ENCODE results near the gene TDRD10.

The TDRD10 gene, protein sequence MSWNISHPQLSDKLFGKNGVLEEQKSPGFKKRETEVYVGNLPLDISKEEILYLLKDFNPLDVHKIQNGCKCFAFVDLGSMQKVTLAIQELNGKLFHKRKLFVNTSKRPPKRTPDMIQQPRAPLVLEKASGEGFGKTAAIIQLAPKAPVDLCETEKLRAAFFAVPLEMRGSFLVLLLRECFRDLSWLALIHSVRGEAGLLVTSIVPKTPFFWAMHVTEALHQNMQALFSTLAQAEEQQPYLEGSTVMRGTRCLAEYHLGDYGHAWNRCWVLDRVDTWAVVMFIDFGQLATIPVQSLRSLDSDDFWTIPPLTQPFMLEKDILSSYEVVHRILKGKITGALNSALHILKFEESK

DNA sequence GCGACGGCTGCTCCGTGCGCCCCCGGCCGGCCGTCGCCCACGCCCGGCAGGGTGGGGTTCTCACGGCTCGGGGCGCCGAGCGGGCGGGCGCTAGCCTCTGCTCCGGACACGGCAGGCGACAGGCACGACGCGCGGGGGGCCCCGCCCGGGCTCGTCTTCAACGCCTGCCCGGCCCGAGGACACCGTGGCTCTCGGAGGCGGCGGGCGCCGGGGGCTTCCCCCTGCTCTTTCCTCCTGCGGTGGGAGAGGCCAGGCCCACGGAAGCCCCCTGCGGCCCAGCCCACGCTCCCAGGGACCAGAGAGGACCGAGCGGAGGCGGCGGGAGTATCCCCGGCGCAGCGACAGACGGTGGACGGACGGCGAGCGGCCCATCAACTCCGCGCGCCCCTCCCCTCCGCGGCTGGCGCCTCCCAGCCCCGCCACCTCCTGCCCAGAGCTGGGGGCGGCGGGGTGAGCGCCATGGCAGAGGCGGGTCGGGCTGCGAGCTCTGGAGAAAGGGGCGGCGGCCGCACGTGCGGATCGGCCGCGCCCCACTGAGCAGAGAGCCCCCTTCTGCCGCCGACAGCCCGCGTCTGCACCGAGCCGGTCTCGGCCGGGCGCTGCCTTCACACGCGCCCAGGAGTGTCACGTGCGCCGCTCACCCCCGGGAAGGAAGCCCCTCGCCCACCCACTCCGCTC lies at the start of gene TDRD10, which contains the start of gene SHE:
TDRD10 (plus strand) TSS at position 154 of the 678 bp plus-strand sequence. CDS start 4,685 bp downstream, outside the sequence.
SHE (minus strand) TSS at position 347 of the 678 bp plus-strand sequence. CDS start 386 bp downstream, outside the sequence.
- DNase-seq = peak; percentile 13

DNA sequence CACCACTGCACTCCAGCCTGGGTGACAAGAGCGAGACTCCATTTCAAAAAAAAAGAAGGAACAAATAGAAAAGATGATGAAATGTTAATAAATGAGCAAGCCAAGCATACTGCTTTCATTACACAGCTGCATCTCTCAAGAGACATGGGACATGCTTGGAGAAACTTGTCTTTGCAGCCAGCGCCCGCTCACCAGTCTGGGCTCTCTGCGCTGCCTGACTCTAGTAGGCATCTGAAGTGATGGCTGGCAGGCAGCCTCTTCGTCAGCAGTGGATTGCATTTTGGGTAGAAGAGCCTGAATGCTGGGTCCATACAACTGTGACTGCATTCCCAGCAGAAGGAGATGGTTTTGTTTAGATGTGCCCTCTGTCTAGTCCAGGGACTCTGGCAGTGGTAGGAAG lies 48.9 kb upstream of the TDRD10 start:
- DNase-seq = no peak

DNA sequence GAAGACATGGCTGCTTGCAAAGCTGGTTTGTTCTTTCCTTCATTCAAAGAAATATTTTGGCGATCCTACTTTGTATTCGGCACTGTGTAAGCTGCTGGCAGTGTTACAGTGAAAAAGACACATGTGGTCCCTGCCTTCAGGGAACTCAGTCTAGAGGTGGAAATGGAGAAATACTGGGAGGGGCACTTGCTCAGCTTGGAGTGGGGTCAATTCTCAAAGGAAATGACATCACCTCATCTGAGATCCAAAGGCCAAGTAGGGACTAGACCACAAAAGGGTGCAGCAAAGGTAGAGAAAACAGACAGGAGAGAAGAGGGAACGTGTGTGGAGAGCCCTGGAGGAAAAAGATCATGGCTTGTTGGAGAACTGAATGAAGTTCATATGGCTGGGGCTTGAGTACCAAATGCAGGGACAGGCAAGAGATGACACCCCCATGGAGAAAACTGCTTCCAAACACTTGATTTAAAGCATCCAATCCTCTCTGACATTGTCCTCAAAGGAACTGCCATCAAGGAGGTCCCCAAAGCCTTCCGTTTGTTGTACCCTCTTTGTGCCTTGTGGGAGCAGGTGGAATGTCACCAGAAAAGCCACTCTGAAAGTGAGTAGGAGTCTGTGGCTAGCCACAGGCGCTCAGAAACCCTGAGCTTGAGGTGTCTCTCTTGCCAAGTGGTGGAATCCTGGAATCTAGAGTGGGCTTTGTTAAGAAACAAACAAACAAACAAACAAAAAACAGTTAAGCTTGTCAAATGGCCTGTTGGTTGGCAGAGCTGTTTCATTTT lies 48.3 kb upstream of the TDRD10 start:
- no peak for DNase-seq

DNA sequence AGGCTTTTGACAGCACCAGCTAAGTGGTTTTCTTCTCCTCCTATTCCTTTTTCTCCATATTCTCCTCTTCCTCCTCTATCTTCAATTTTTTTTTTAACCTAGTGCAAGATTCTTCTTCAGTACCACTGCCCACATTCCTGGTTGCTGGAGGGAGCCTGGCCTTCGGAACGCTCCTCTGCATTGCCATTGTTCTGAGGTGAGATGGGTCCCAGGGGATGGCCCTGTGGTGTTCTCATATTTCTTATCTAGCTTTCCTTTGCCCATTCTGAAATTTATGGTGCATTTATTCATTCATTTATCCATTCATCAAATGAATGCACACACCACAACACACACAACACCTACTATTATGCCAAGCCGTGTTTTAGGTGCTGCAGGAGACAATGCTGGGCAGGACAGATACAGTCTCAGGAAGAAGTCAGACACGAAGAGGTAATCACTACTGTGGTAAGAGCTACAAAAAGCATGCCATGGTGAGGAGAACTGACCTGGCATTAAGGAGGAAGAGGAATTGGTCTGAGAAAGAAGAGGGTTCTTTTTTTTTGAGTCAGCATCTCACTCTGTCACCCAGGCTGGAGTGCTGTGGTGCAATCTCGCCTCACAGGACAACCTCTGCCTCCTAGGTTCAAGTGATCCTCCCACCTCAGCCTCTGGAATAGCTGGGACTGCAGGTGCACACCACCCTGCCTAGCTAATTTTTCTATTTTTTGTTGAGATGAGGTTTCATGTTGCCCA lies 47.5 kb upstream of the TDRD10 start:
- no peak for DNase-seq

DNA sequence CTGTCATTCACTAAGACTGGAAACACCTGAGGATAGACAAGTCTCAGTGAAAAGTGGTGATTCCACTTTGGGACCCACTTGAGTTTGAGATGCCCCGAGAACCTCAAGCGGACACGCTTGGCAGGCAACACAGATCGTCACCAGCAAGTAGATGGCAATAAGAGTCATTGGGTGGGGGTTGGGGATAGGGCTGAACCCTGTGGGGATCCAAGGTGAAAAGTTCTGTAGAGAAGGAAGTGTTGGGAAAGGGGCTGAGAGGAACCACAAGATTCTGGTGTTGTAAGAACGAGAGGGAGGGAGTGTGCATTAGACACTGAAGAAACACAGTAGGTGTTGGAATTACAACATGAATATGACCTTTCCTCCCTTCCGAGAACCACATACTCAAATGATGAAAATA lies 45.4 kb upstream of the TDRD10 start:
- no peak for DNase-seq

DNA sequence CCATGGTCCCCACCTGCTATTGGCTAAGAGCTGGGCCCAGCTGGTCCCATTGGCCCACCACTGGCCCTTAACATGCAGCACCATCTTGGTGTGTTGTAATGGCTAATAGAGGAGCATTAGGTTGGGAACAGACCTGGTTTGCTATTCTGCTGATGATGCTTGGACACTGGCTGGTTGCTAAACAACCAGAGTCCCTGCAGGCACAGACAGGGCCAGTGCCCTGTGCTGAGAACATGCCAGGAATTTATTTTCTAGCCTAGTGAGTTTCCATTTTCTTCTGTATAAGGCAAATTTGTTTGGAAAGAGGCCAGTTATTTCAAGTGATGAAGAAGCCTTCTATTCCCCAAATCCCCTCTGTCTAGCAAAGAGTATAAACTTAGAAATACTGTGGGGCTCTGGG lies 42.9 kb upstream of the TDRD10 start:
- DNase-seq = no peak

DNA sequence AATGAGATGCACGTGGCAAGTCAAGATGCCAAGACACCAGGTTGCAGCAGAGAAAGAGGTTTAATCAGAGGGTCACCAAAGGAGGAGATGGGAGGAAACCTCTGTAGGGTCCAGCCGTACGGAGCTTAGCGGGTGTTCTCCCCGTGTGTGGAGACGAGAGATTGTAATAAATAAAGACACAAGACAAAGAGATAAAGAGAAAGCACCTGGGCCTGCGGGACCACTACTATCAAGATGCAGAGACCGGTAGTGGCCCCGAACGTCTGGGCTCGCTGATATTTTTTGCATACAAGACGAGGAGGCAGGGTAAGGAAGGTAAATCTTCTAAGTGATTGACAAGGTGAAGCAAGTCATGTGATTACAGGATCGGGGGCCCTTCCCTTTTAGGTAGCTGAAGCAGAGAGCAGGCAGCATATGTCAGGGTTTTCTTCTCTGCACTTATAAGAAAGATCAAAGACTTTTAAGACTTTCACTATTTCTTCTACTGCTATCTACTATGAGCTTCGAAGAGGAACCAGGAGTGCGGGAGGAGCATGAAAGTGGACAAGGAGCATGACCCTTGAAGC lies 41.2 kb upstream of the TDRD10 start:
- peak; percentile 41 for DNase-seq

DNA sequence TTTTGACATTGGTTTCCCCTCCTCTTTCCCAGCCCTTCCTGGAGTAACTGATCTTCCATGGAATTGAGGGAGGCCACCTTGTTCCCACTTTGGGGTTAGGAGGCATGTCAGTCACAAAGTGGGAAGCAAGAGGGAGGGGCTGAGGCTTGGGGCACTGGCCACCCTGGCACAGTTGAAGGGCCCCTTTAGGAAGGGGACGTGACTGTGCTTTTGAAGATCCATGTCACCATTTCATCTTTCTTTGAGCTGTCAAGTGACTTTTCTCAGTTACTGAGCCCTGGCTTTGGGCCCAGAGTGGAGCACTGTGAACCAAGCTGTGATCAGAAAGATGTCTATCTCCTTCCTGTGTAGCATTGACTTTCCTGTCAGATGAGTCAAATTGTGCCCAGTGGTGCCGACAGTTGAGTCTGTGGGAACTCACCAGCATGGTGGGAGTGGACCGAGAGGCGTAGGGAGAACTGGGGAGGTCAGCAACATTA lies 38.5 kb upstream of the TDRD10 start:
- DNase-seq = peak; percentile 82

DNA sequence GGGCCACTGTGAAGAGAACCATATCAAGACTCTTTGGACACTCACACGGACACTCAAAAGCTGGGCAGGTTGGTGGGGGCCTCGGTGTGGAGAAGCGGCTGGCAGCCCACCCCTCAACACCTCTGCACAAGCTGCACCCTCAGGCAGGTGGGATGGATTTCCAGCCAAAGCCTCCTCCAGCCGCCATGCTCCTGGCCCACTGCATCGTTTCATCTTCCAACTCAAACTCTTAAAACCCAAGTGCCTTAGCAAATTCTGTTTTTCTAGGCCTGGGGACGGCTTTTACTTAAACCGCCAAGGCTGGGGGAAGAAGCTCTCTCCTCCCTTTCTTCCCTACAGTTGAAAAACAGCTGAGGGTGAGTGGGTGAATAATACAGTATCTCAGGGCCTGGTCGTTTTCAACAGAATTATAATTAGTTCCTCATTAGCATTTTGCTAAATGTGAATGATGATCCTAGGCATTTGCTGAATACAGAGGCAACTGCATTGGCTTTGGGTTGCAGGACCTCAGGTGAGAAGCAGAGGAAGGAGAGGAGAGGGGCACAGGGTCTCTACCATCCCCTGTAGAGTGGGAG lies 36.3 kb upstream of the TDRD10 start:
- DNase-seq = no peak

DNA sequence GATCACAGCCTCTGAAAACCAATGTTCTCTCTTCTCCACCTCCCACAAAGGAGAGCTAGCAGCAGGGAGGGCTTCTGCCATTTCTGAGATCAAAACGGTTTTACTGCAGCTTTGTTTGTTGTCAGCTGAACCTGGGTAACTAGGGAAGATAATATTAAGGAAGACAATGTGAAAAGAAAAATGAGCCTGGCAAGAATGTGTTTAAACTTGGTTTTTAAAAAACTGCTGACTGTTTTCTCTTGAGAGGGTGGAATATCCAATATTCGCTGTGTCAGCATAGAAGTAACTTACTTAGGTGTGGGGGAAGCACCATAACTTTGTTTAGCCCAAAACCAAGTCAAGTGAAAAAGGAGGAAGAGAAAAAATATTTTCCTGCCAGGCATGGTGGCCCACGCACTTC lies 35.8 kb upstream of the TDRD10 start:
- no peak for DNase-seq

DNA sequence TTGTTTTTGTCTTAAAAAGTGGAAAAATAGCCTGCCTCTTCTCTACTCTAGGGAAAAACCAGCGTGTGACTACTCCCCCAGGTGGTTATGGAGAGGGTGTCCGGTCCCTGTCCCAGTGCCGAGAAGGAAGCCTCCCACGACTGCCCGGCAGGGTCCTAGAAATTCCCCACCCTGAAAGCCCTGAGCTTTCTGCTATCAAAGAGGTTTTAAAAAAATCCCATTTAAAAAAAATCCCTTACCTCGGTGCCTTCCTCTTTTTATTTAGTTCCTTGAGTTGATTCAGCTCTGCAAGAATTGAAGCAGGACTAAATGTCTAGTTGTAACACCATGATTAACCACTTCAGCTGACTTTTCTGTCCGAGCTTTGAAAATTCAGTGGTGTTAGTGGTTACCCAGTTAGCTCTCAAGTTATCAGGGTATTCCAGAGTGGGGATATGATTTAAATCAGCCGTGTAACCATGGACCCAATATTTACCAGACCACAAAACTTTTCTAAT lies 35.0 kb upstream of the TDRD10 start:
- DNase-seq = no peak

DNA sequence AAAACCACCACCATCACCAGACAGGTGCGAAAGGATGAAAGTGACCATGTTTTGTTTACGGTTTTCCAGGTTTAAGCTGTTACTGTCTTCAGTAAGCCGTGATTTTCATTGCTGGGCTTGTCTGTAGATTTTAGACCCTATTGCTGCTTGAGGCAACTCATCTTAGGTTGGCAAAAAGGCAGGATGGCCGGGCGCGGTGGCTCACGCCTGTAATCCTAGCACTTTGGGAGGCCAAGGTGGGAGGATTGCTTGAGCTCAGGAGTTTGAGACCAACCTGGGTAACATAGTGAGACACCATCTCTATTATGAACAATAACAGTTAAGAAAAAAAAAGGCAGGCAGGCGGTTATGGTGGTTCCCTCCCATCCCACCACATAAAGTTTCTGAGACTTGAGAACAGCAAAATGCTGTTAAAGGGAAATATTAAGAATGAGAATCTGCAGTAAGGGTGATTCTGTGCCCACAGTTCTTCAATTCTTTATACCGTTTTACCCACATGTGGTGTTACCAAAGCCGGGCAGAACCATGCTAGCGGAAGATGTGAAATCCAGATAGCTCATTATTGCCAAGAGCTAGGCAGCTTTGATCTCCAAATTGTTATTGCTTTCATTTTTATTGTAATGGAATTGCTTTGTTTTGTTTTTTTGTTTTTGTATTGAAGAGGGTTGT lies 34.5 kb upstream of the TDRD10 start:
- peak; percentile 25 for DNase-seq

DNA sequence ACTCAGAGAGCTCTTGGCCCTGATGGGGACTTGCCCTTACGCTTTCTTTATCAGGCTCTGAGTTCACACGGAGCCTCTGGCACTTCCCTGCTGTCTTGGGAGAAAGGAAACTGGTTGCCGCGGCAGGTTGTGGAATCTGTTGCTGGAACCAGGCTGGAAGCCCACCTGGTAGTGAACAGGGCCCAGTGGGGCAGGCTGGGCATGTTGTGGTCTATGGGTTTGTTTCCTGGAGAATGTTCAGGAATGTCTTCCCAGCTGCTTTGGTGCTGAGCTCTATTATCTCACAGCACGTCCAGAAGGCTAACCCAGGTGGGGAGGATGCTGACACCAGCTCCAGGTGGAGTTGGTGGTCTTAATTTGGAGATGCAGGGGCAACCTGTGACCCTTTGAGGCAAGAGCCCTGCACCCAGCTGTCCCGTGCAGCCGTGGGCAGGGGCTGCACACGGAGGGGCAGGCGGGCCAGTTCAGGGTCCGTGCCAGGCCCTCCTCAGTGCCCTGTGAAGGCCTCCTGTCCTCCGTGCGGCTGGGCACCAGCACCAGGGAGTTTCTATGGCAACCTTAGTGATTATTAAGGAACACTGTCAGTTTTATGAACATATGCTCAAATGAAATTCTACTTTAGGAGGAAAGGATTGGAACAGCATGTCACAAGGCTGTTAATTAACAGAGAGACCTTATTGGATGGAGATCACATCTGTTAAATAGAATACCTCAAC lies 33.3 kb upstream of the TDRD10 start:
- no peak for DNase-seq

DNA sequence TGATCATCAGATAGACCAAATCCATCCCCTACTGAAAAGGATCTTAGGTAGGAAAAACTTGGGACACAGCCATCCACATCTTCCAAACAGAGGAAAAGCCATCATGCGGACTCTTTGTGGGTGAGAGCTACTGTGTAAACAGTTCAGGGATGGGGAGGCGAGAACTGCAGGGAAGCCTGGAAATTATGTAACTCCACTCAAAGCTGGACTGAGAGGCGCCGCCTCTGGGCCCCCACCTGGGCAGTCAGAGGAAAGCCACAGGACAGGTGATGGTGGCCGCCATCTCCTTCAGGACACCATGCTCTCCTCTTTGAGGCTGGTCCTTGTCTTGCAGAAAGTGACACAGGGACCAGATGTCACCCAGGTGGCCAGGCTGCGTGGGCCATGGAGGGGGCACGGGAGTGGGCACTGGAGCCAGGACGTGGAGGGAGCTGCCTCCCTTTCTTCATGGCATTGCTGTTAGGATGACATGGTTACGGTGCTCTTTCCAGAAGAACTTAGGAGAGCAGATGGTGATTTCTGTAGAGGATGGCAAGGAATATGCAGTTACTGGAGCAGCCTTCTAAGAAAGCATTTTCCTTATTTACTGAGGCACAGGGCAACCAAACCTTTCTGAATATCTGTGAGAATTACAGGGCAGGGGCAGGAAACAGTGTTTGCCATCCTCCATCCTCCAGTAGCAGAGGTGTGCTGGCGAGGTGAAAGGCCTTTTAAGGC lies 32.0 kb upstream of the TDRD10 start:
- no peak for DNase-seq

DNA sequence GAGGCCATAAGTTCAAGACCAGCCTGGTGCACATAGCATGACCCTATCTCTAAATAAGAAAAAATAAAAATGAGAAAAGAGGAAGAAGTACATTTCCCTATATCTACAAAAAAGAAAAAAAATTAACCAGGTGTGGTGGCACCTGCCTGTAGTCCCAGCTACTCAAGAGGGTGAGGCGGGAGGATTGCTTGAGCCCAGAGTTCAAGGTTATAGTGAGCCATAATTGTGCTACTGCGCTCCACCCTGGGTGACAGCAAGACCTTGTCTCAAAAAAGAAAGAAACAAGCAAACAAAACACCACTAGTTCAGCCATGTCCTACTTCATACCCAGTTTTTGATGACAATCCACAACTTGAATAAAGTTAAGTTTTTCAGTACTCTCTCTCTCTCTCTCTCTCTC lies 30.7 kb upstream of the TDRD10 start:
- no peak for DNase-seq

DNA sequence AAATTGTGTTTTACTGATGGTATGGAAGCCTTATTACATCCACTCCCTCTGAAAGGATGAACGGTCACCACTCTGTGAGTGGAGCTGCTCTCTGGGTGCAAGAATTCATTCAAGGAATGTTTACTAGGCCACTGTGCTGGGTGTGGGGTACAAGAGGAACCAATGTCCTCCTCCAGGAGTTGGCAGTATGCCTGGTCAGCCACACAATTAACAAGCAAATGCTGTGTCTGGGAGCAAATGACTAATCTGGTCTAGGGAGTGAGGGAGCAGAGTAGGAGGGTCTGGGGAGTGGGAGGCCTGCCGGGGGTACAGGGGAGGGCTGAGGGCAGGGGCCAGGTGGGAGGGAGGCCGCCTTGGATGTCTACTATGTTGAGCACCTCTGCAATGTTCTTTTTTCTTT lies 27.2 kb upstream of the TDRD10 start:
- DNase-seq = no peak

DNA sequence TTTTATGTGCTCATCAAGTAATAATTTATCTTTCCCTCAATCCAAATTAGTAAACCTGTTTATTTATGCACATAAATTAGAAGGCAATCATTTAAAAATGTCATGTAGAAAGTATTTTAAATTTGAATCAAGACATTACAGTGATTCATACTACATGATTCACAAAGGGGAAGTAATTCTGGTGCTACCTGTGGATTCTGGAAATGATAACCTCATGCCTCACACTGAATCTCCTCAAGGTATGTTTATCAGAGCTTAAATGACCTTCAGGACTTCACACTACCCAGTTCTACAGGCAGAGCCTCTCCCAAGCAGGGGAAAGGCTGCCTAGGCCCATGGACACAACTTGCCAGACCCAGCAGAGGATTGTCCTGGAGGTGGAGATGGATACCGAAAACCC lies 25.2 kb upstream of the TDRD10 start:
- no peak for DNase-seq

DNA sequence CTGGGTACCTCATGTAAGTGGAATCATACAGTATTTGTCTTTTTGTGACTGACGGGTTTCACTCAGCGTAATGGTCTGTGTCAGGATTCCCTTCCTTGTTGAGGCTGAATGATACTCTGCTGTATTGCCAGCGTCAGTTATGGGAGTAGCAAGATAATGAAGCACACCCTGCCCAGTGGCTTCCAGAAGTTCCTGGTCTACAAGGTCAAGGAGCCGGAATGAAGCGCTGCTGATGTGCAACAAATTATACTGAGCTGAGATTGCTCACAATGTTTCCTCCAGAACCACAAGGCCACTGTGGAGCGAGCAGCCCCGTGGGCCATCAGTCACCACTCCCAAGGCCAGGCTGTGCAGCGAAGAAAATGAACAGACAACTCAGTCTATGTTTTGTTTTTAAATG lies 24.0 kb upstream of the TDRD10 start:
- DNase-seq = no peak

DNA sequence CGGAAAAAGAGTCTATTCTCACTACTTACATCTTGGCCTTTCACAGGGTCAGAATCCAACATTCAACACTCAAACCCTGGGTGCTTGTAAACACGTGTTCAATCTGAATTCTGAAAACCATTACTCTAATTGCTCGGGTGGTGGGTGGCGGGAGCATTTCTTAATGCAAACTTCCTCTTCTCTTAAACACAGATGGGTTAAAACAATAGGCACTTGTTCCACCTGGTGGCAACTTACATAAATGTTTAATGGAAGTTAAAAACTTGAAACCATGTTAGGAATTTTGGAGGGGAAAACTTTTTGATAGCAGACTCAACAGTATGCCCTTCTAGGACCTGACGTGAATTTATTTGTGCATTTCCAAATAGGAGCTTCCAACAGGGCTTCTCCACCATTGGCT lies 23.4 kb upstream of the TDRD10 start:
- DNase-seq = peak; percentile 52
